KMS-11 (cell line): ENCODE results near the gene GRK5.

Experiments used
- H2AFZ ChIP-seq: fragments of 200-600 bp; sonication (generic); 2 replicates; pipeline ENCODE4 v1.6.1; 2016; ENCODE audit warnings: antibody characterized with exemption, mixed run types, low read depth
- H3K27ac ChIP-seq: fragments of 200-600 bp; sonication (generic); 2 replicates; pipeline ENCODE4 v1.6.1; 2016; ENCODE audit warnings: mild to moderate bottlenecking, mixed run types
- H3K27me3 ChIP-seq: fragments of 200-600 bp; sonication (generic); 2 replicates; pipeline ENCODE4 v1.6.1; 2017; ENCODE audit warnings: mild to moderate bottlenecking, low read depth, mixed run types, moderate library complexity; ENCODE audit not compliant: insufficient read depth
- H3K36me3 ChIP-seq: fragments of 200-600 bp; sonication (generic); 2 replicates; pipeline ENCODE4 v1.6.1; 2017; ENCODE audit warnings: mild to moderate bottlenecking, mixed run types; ENCODE audit not compliant: insufficient read depth
- H3K4me1 ChIP-seq: fragments of 200-600 bp; sonication (generic); 2 replicates; pipeline ENCODE4 v1.6.1; 2016; ENCODE audit warnings: mild to moderate bottlenecking, low read depth, mixed run types; ENCODE audit not compliant: poor library complexity, severe bottlenecking
- H3K4me2 ChIP-seq: fragments of 200-600 bp; sonication (generic); 2 replicates; pipeline ENCODE4 v1.7.0; 2016; ENCODE audit warnings: mild to moderate bottlenecking, mixed run types
- H3K4me3 ChIP-seq: fragments of 200-600 bp; sonication (generic); IDR thresholded peaks from 2 replicates; pipeline ENCODE4 v1.6.1; 2017; ENCODE audit warnings: low read depth, low read length, mixed read lengths; ENCODE audit not compliant: insufficient read depth
- H3K79me2 ChIP-seq: fragments of 200-600 bp; sonication (generic); 2 replicates; pipeline ENCODE4 v1.6.1; 2016; ENCODE audit warnings: low read depth, mixed run types; ENCODE audit not compliant: insufficient read depth
- H3K9ac ChIP-seq: fragments of 200-600 bp; sonication (generic); 2 replicates; pipeline ENCODE4 v1.6.1; 2016; ENCODE audit warnings: mild to moderate bottlenecking, mixed run types
- H4K20me1 ChIP-seq: fragments of 200-600 bp; sonication (generic); 2 replicates; pipeline ENCODE4 v1.6.1; 2016; ENCODE audit warnings: mild to moderate bottlenecking, mixed run types; ENCODE audit not compliant: insufficient read depth
- CTCF ChIP-seq: fragments of 200-600 bp; sonication (generic); conservative IDR thresholded peaks from 2 replicates; pipeline ENCODE4 v1.6.1; 2017; ENCODE audit warnings: low read depth, mild to moderate bottlenecking, antibody characterized with exemption, low read length, moderate library complexity, mixed read lengths

GRK5 gene

GRCh38 chr10:119314486-119314885 is 107.1 kb downstream of the GRK5 start:
- Histone ChIP-seq H3K27me3 (no peaks in the 10 kb centered on the region), H3K4me3 (no peak overlapping the region), H3K4me1 (peaks cover 45% of the 10 kb centered on the region), H3K9ac (peak overlapping the region; percentile 58; the same call in 1 of the 2 replicates), H4K20me1 (no peaks in the 10 kb centered on the region), H3K27ac (peak overlapping the region; percentile 71; the same call in 1 of the 2 replicates), H3K4me2 (peak overlapping the region; percentile 73), H2AFZ (no peak overlapping the region), H3K79me2 (no peaks in the 10 kb centered on the region), H3K36me3 (no peaks in the 10 kb centered on the region)
- TF ChIP-seq CTCF, result no peak

GRCh38 chr10:119315128-119316001 is 108.0 kb downstream of the GRK5 start:
- Histone ChIP-seq H3K27me3 (no peaks in the 10 kb centered on the region), H3K4me3 (no peak overlapping the region), H3K36me3 (no peaks in the 10 kb centered on the region), H3K4me1 (peaks cover 45% of the 10 kb centered on the region), H3K79me2 (no peaks in the 10 kb centered on the region), H3K9ac (peak overlapping the region; percentile 58; the same call in 1 of the 2 replicates), H4K20me1 (no peaks in the 10 kb centered on the region), H3K27ac (peak overlapping the region; percentile 71), H3K4me2 (peak overlapping the region; percentile 73), H2AFZ (no peak overlapping the region)
- no peak for TF ChIP-seq CTCF

GRCh38 chr10:119316002-119316358 is 108.6 kb downstream of the GRK5 start:
- TF ChIP-seq CTCF, result no peak
- peak overlapping the region; percentile 58; the same call in 1 of the 2 replicates for H3K9ac ChIP-seq
- no peaks in the 10 kb centered on the region for H3K79me2 ChIP-seq
- H3K4me3 ChIP-seq, result no peak overlapping the region
- peaks cover 45% of the 10 kb centered on the region for H3K4me1 ChIP-seq
- H3K27ac ChIP-seq, result peak overlapping the region; percentile 71
- peak overlapping the region; percentile 73 for H3K4me2 ChIP-seq
- no peaks in the 10 kb centered on the region for H3K36me3 ChIP-seq
- no peak overlapping the region for H2AFZ ChIP-seq
- no peaks in the 10 kb centered on the region for H3K27me3 ChIP-seq
- no peaks in the 10 kb centered on the region for H4K20me1 ChIP-seq

GRCh38 chr10:119316729-119317097 is 109.3 kb downstream of the GRK5 start:
- H3K9ac ChIP-seq, result no peak overlapping the region
- H3K4me1 ChIP-seq, result peaks cover 45% of the 10 kb centered on the region
- no peaks in the 10 kb centered on the region for H3K36me3 ChIP-seq
- no peak overlapping the region for H3K4me3 ChIP-seq
- H3K27ac ChIP-seq, result no peak overlapping the region
- no peaks in the 10 kb centered on the region for H4K20me1 ChIP-seq
- H2AFZ ChIP-seq, result no peak overlapping the region
- no peaks in the 10 kb centered on the region for H3K79me2 ChIP-seq
- no peaks in the 10 kb centered on the region for H3K27me3 ChIP-seq
- no peak for TF ChIP-seq CTCF
- peak overlapping the region; percentile 73; the same call in 1 of the 2 replicates for H3K4me2 ChIP-seq
